HCT116 (cell line): ENCODE results near the gene DENND4C. TPM values are rescaled to one million over a fixed set of nuclear protein-coding genes. Genes with fewer than 3 reads are reported as not detected.

ENCODE experiments used
- ATAC-seq: fragments of 200-7000 bp; cut with Tn5 transposase; 2 replicates; pipeline ENCODE4 v1.9.1; 2020; ENCODE audit warnings: mild to moderate bottlenecking, moderate library complexity
- BruUV-seq: library from RNA; stranded (reverse); fragments of 400-500 nt; replicated peaks from 2 replicates; lab custom pipeline; 2021; lab: Mats Ljungman, UMichigan
- CTCF ChIA-PET: fragments of 300-600 bp; sonication (Branson Sonifier 250); formaldehyde crosslinking; loops from one replicate; lab custom pipeline; 2021; ENCODE audit warnings: antibody characterized with exemption; lab: Charles Lee
- POLR2A ChIA-PET: fragments of 300-600, 350-600 bp; sonication (Branson Sonifier 250); formaldehyde crosslinking; loops from one replicate; lab custom pipeline; 2021; ENCODE audit warnings: antibody characterized with exemption; lab: Charles Lee
- RAD21 ChIA-PET, 2 experiments: fragments of 300-600 bp; sonication (Branson Sonifier 250); formaldehyde crosslinking; loops; one replicate each; lab custom pipeline; 2023; ENCODE audit warnings: low total read pairs in 2 of 2; ENCODE audit not compliant: uncharacterized antibody in 2 of 2, unreplicated experiment in 2 of 2, low non-redundant PET in 1 of 2; lab: Charles Lee
- DNase-seq: peaks from one replicate; pipeline ENCODE4 v3.0.0-alpha.2; 2010; ENCODE audit warnings: low read depth, low spot score
- H2AFZ ChIP-seq: fragments of 200-600 bp; shearing (Covaris generic), sonication (generic); 2 replicates; pipeline ENCODE4 v1.6.1; 2017; ENCODE audit warnings: low read depth, mixed run types, mixed read lengths, antibody characterized with exemption, low read length; ENCODE audit not compliant: poor library complexity, severe bottlenecking
- H3K27ac ChIP-seq: 2 replicates; pipeline ENCODE4 v1.5.1; 2012; ENCODE audit warnings: low read depth, low read length
- H3K27me3 ChIP-seq: fragments of 200-600 bp; sonication (generic); 2 replicates; pipeline ENCODE4 v1.6.1; 2016; ENCODE audit warnings: mixed run types, low read length, mixed read lengths; ENCODE audit not compliant: insufficient read depth
- H3K36me3 ChIP-seq, 2 experiments: fragments of 200-500 bp in 1 of 2; fragments of 200-600 bp in 1 of 2; sonication (Bioruptor generic) in 1 of 2; sonication (generic) in 1 of 2; 2 replicates each; pipeline versions ENCODE4 v1.5.1 to v1.6.1; 2014 to 2016; ENCODE audit warnings: low read length in 2 of 2, inconsistent platforms in 1 of 2, mixed read lengths in 1 of 2, mixed run types in 1 of 2; ENCODE audit not compliant: insufficient read depth in 2 of 2, control insufficient read depth in 1 of 2
- H3K4me1 ChIP-seq, 2 experiments: fragments of 200-600 bp in 1 of 2; sonication (generic) in 1 of 2; 2 replicates each; pipeline versions ENCODE4 v1.5.1 to v1.6.1; 2012 to 2017; ENCODE audit warnings: low read length in 2 of 2, inconsistent platforms in 1 of 2, mild to moderate bottlenecking in 1 of 2, mixed read lengths in 1 of 2, mixed run types in 1 of 2, moderate library complexity in 1 of 2; ENCODE audit not compliant: insufficient read depth in 2 of 2, control insufficient read depth in 1 of 2
- H3K4me2 ChIP-seq: fragments of 200-600 bp; sonication (generic); 2 replicates; pipeline ENCODE4 v1.6.1; 2017; ENCODE audit warnings: mixed run types, low read length, mixed read lengths
- H3K4me3 ChIP-seq, 2 experiments: fragments of 200-600 bp in 1 of 2; sonication (generic) in 1 of 2; replicated peaks in 1 of 2; 2 replicates each; pipeline ENCODE4 v1.5.1; 2011 to 2016; ENCODE audit warnings: low read length in 2 of 2, control low read depth in 1 of 2, low read depth in 1 of 2, mild to moderate bottlenecking in 1 of 2, mixed read lengths in 1 of 2, mixed run types in 1 of 2
- H3K79me2 ChIP-seq: fragments of 200-600 bp; sonication (generic); 2 replicates; pipeline ENCODE4 v1.6.1; 2017; ENCODE audit warnings: mild to moderate bottlenecking, mixed run types, low read length, moderate library complexity, mixed read lengths; ENCODE audit not compliant: insufficient read depth
- H3K9ac ChIP-seq: fragments of 200-600 bp; sonication (generic); 2 replicates; pipeline ENCODE4 v1.6.1; 2016; ENCODE audit warnings: low read length, mixed read lengths
- H3K9me2 ChIP-seq: fragments of 200-600 bp; sonication (generic), shearing (Covaris generic); 2 replicates; pipeline ENCODE4 v1.6.1; 2017; ENCODE audit warnings: mixed run types, mild to moderate bottlenecking, moderate library complexity; ENCODE audit not compliant: insufficient read depth
- H3K9me3 ChIP-seq, 2 experiments: fragments of 200-500 bp in 1 of 2; fragments of 200-600 bp in 1 of 2; sonication (Bioruptor generic) in 1 of 2; sonication (generic) in 1 of 2; 2 replicates each; pipeline ENCODE4 v1.6.1; 2014 to 2017; ENCODE audit warnings: low read length in 2 of 2, mixed read lengths in 2 of 2, inconsistent platforms in 1 of 2, low read depth in 1 of 2, mild to moderate bottlenecking in 1 of 2, mixed run types in 1 of 2, moderate library complexity in 1 of 2; ENCODE audit not compliant: control insufficient read depth in 1 of 2, insufficient read depth in 1 of 2
- H4K20me1 ChIP-seq: fragments of 200-600 bp; sonication (generic), shearing (Covaris generic); 2 replicates; pipeline ENCODE4 v1.6.1; 2017; ENCODE audit warnings: mixed run types, mild to moderate bottlenecking, moderate library complexity; ENCODE audit not compliant: insufficient read depth
- EZH2phosphoT487 ChIP-seq: fragments of 200-600 bp; IDR thresholded peaks from 2 replicates; pipeline ENCODE4 v1.6.1; 2018; ENCODE audit warnings: antibody characterized with exemption, borderline replicate concordance
- POLR2AphosphoS5 ChIP-seq: IDR thresholded peaks from 2 replicates; pipeline ENCODE4 v1.6.1; 2011; ENCODE audit warnings: mild to moderate bottlenecking, low read depth, low read length, moderate library complexity
- RAD21 ChIP-seq: IDR thresholded peaks from 2 replicates; pipeline ENCODE4 v1.6.1; 2012; ENCODE audit warnings: low read depth, mild to moderate bottlenecking
- SIN3A ChIP-seq: IDR thresholded peaks from 2 replicates; pipeline ENCODE4 v1.6.1; 2012; ENCODE audit warnings: low read depth
- SP1 ChIP-seq: IDR thresholded peaks from 2 replicates; pipeline ENCODE4 v1.6.1; 2012; ENCODE audit warnings: low read depth
- ZNF274 ChIP-seq: fragments of 200-500 bp; sonication (Bioruptor generic); IDR thresholded peaks from 2 replicates; pipeline ENCODE4 v1.6.1; 2014; ENCODE audit warnings: mild to moderate bottlenecking, low read depth, low read length, inconsistent platforms
- intact Hi-C: fragments of 100-400 bp; cut with micrococcal nuclease; formaldehyde crosslinking; loops from 2 replicates; pipeline ENCODE4 v1.10.0; 2022
- total RNA-seq: library from RNA; stranded (reverse); gene quantifications from one replicate; pipeline ENCODE4 v1.2.1, GENCODE V29; 2021; ENCODE audit not compliant: unreplicated experiment
- TF ChIP-seq, protein P1 (sequence below): IDR thresholded peaks from 2 replicates; pipeline ENCODE4 v1.6.1; 2012
- TF ChIP-seq, protein P2 (sequence below): IDR thresholded peaks from 2 replicates; pipeline ENCODE4 v1.6.1; 2011; ENCODE audit warnings: mild to moderate bottlenecking, low read length, moderate library complexity; ENCODE audit not compliant: insufficient replicate concordance; ENCODE audit errors: extremely low read depth

Gene DENND4C
- total RNA-seq, 1 experiment from 2014 or later = 20.9 TPM

DNA sequence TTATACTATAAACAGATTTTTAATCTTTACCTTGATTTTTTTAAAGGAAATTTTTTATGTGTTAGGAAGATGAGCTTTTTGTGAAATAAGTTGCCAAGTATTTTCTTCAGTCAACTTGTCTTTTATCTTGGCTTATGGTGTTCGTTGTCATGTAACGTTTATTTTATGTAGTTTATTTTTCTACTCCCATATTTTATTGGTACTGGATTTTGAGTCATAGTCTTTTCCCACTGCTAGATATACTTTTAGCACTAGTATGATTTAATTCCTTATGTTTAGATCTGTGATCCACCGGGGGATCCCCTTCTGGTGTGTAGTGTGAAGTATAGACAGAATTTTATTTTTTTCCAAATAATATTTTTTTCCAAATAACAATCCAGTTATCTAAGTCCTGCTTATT is 54.2 kb downstream of the DENND4C start:
- no peaks in the 10 kb centered on the region for H3K9me3 ChIP-seq
- H3K4me1 ChIP-seq = peaks cover 8 to 11% of the 10 kb centered on the region in 2 experiments
- no TSS peak for BruUV-seq
- no peak overlapping the region for H3K9ac ChIP-seq
- H3K4me3 ChIP-seq = no peak overlapping the region
- no peak for DNase-seq
- no peak overlapping the region for H3K4me2 ChIP-seq
- intact Hi-C loops = no loop called here
- no peaks in the 10 kb centered on the region for H3K27me3 ChIP-seq
- H3K27ac ChIP-seq = no peak overlapping the region
- ChIA-PET POLR2A (no interaction called here), CTCF (no interaction called here), RAD21 (no interaction called here)
- 0 out of 2 replicates have a peak, but pooled peaks cover 8% of the 10 kb centered on the region for H4K20me1 ChIP-seq
- no peaks in the 10 kb centered on the region for H3K36me3 ChIP-seq
- ATAC-seq = no peak
- no peak overlapping the region for H2AFZ ChIP-seq
- H3K9me2 ChIP-seq = no peaks in the 10 kb centered on the region
- TF ChIP-seq EZH2phosphoT487 (no peak), ZNF274 (no peak), RAD21 (no peak), SIN3A (no peak), POLR2AphosphoS5 (no peak), SP1 (no peak)
- TF ChIP-seq, protein P1, sequence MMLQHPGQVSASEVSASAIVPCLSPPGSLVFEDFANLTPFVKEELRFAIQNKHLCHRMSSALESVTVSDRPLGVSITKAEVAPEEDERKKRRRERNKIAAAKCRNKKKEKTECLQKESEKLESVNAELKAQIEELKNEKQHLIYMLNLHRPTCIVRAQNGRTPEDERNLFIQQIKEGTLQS = no peak
- TF ChIP-seq, protein P2, sequence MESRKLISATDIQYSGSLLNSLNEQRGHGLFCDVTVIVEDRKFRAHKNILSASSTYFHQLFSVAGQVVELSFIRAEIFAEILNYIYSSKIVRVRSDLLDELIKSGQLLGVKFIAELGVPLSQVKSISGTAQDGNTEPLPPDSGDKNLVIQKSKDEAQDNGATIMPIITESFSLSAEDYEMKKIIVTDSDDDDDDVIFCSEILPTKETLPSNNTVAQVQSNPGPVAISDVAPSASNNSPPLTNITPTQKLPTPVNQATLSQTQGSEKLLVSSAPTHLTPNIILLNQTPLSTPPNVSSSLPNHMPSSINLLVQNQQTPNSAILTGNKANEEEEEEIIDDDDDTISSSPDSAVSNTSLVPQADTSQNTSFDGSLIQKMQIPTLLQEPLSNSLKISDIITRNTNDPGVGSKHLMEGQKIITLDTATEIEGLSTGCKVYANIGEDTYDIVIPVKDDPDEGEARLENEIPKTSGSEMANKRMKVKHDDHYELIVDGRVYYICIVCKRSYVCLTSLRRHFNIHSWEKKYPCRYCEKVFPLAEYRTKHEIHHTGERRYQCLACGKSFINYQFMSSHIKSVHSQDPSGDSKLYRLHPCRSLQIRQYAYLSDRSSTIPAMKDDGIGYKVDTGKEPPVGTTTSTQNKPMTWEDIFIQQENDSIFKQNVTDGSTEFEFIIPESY = no peak
- peaks cover 49% of the 10 kb centered on the region for H3K79me2 ChIP-seq
